Measurements from ENCODE around the gene UQCC3.

UQCC3 gene

GRCh38 chr11:62678770-62679696 is 7.6 kb downstream of the UQCC3 start, which contains the start of gene UBXN1:
UBXN1 (minus strand) TSS chr11:62679073; CDS start chr11:62678923, 150 bp downstream.
- H3K9ac ChIP-seq (ENCODE audit: low read depth, low read length), result peak within 1 kb of the TSS; percentile 94
- TF ChIP-seq, protein P1, sequence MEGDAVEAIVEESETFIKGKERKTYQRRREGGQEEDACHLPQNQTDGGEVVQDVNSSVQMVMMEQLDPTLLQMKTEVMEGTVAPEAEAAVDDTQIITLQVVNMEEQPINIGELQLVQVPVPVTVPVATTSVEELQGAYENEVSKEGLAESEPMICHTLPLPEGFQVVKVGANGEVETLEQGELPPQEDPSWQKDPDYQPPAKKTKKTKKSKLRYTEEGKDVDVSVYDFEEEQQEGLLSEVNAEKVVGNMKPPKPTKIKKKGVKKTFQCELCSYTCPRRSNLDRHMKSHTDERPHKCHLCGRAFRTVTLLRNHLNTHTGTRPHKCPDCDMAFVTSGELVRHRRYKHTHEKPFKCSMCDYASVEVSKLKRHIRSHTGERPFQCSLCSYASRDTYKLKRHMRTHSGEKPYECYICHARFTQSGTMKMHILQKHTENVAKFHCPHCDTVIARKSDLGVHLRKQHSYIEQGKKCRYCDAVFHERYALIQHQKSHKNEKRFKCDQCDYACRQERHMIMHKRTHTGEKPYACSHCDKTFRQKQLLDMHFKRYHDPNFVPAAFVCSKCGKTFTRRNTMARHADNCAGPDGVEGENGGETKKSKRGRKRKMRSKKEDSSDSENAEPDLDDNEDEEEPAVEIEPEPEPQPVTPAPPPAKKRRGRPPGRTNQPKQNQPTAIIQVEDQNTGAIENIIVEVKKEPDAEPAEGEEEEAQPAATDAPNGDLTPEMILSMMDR (IDR thresholded peaks at IDR 0.05; ENCODE audit: borderline replicate concordance, extremely low read depth, low read length, poor library complexity, severe bottlenecking), result no peak
- TF ChIP-seq EZH2 (IDR thresholded peaks at IDR 0.05; ENCODE audit: borderline replicate concordance, low read depth, low read length, severe bottlenecking), result no peak
- DNase-seq (peak; percentile 90), ATAC-seq (ENCODE audit: insufficient read depth, low read depth) (peak; percentile 89)
- peak within 1 kb of the TSS; percentile 99 to 100 for H3K4me3 ChIP-seq (ENCODE audit: low read depth in 1 of 2, low read length in 2 of 2)
- H3K4me1 ChIP-seq (ENCODE audit: insufficient read depth, low read length), result peaks cover 31% of the 10 kb centered on the region
- H3K27ac ChIP-seq (ENCODE audit: low read length), result peak within 1 kb of the TSS; percentile 98
- peak within 1 kb of the TSS; percentile 98 for H3K4me2 ChIP-seq (ENCODE audit: insufficient read depth, low read length)
- H4K20me1 ChIP-seq (ENCODE audit: insufficient read depth, low read length), result peaks cover 6% of the 10 kb centered on the region; the same call in 1 of the 2 replicates
- H3K79me2 ChIP-seq (ENCODE audit: insufficient read depth, low read length), result peaks cover 42% of the 10 kb centered on the region
- H3K36me3 ChIP-seq (ENCODE audit: insufficient read depth, low read length), result peaks cover 29% of the 10 kb centered on the region
- peak within 1 kb of the TSS; percentile 100 for H2AFZ ChIP-seq (ENCODE audit: low read depth, low read length)
- H3K9me3 ChIP-seq (ENCODE audit: insufficient read depth, low read length, severe bottlenecking), result no peaks in the 10 kb centered on the region
- H3K27me3 ChIP-seq (ENCODE audit: insufficient read depth, low read length, poor library complexity), result no peaks in the 10 kb centered on the region

DNA sequence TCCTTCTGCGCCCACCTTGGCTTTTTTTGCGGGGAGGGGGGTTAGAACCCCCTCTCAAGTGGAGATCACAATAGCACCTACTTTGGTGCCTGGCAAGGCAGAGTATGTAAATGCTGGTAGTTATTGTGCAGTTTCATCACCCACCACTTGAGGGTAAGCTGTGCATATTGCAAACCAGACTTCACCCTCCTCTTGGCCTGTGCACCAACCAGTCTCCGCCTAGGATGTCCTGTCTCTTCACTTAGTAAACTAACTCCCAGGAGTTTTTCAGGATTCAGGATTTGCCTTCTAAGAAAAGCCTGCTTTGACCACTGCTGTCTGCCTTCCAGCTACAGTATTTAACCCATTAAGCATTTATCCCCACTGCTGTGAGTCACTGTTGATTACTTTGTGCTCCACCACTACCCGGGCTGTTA is 9.4 kb downstream of the UQCC3 start:
- H3K4me3 ChIP-seq (ENCODE audit: low read depth in 1 of 2, low read length in 2 of 2), result no peak overlapping the region
- peaks cover 31% of the 10 kb centered on the region for H3K4me1 ChIP-seq (ENCODE audit: insufficient read depth, low read length)
- H4K20me1 ChIP-seq (ENCODE audit: insufficient read depth, low read length), result peaks cover 6% of the 10 kb centered on the region; the same call in 1 of the 2 replicates
- no peak for TF ChIP-seq EZH2 (IDR thresholded peaks at IDR 0.05; ENCODE audit: borderline replicate concordance, low read depth, low read length, severe bottlenecking)
- TF ChIP-seq, protein P1 (IDR thresholded peaks at IDR 0.05; ENCODE audit: borderline replicate concordance, extremely low read depth, low read length, poor library complexity, severe bottlenecking), result peak; percentile 76
- peak overlapping the region; percentile 1; the same call in 1 of the 2 replicates for H3K9ac ChIP-seq (ENCODE audit: low read depth, low read length)
- no peaks in the 10 kb centered on the region for H3K27me3 ChIP-seq (ENCODE audit: insufficient read depth, low read length, poor library complexity)
- H3K4me2 ChIP-seq (ENCODE audit: insufficient read depth, low read length), result no peak overlapping the region
- peaks cover 32% of the 10 kb centered on the region for H3K79me2 ChIP-seq (ENCODE audit: insufficient read depth, low read length)
- DNase-seq, result peak; percentile 61
- H2AFZ ChIP-seq (ENCODE audit: low read depth, low read length), result peak overlapping the region; percentile 56
- no peaks in the 10 kb centered on the region for H3K9me3 ChIP-seq (ENCODE audit: insufficient read depth, low read length, severe bottlenecking)
- no peak overlapping the region for H3K27ac ChIP-seq (ENCODE audit: low read length)
- H3K36me3 ChIP-seq (ENCODE audit: insufficient read depth, low read length), result peaks cover 23% of the 10 kb centered on the region
- ATAC-seq (ENCODE audit: insufficient read depth, low read depth), result peak; percentile 77

GRCh38 chr11:62682518-62682917 is 11.0 kb downstream of the UQCC3 start:
- no peak overlapping the region for H2AFZ ChIP-seq (ENCODE audit: low read depth, low read length)
- no peak overlapping the region for H3K4me2 ChIP-seq (ENCODE audit: insufficient read depth, low read length)
- H3K27me3 ChIP-seq (ENCODE audit: insufficient read depth, low read length, poor library complexity), result no peaks in the 10 kb centered on the region
- peaks cover 18% of the 10 kb centered on the region for H3K4me1 ChIP-seq (ENCODE audit: insufficient read depth, low read length)
- ATAC-seq (ENCODE audit: insufficient read depth, low read depth), result no peak
- H3K27ac ChIP-seq (ENCODE audit: low read length), result no peak overlapping the region
- H3K9me3 ChIP-seq (ENCODE audit: insufficient read depth, low read length, severe bottlenecking), result no peaks in the 10 kb centered on the region
- H3K4me3 ChIP-seq (ENCODE audit: low read depth in 1 of 2, low read length in 2 of 2), result no peak overlapping the region
- DNase-seq, result no peak
- peaks cover 8% of the 10 kb centered on the region for H3K36me3 ChIP-seq (ENCODE audit: insufficient read depth, low read length)
- no peak overlapping the region for H3K9ac ChIP-seq (ENCODE audit: low read depth, low read length)
- peaks cover 3% of the 10 kb centered on the region; the same call in 1 of the 2 replicates for H4K20me1 ChIP-seq (ENCODE audit: insufficient read depth, low read length)
- TF ChIP-seq, protein P1 (IDR thresholded peaks at IDR 0.05; ENCODE audit: borderline replicate concordance, extremely low read depth, low read length, poor library complexity, severe bottlenecking), result no peak
- no peak for TF ChIP-seq EZH2 (IDR thresholded peaks at IDR 0.05; ENCODE audit: borderline replicate concordance, low read depth, low read length, severe bottlenecking)
- peaks cover 17% of the 10 kb centered on the region for H3K79me2 ChIP-seq (ENCODE audit: insufficient read depth, low read length)

Measured in DND-41 (cell line).